ENCODE measurements around the gene DPYD. TPM values are rescaled to one million over a fixed set of nuclear protein-coding genes. Genes with fewer than 3 reads are reported as not detected.

DPYD gene
- total and polyA plus RNA-seq, 4 donors, result 3.7 to 25.5 (median 10.6) TPM

- WGBS (ENCODE audit: insufficient coverage), result 77% methylated on average over 4 of the region's 5 CpGs
- peak in 1 of 6 donors; percentile 20 for DNase-seq (ENCODE audit: low read depth in 4 of 6, low spot score in 6 of 6)
Measured at GRCh38 chr1:97202481-97203380, 718.1 kb downstream of the DPYD start.

GRCh38 chr1:97201641-97202040 lies 719.2 kb downstream of the DPYD start:
- H3K9me3 ChIP-seq (ENCODE audit: control insufficient read depth, insufficient read depth, low read length), result no peaks in the 10 kb centered on the region
- H3K4me3 ChIP-seq (ENCODE audit: low read depth, low read length), result no peak overlapping the region
- no peak overlapping the region for H3K27ac ChIP-seq (ENCODE audit: low read depth, low read length)
- no CpG with 5 or more reads among the region's 3 CpGs for WGBS (ENCODE audit: insufficient coverage)
- H3K36me3 ChIP-seq (ENCODE audit: control insufficient read depth, insufficient read depth, low read length), result no peaks in the 10 kb centered on the region
- H3K27me3 ChIP-seq (ENCODE audit: control insufficient read depth, insufficient read depth, low read length), result no peaks in the 10 kb centered on the region
- no peaks in the 10 kb centered on the region for H3K4me1 ChIP-seq (ENCODE audit: control insufficient read depth, insufficient read depth, low read length)
- peak in 2 of 6 donors; percentile 26 to 53 for DNase-seq (ENCODE audit: low read depth in 4 of 6, low spot score in 6 of 6)

More at GRCh38 chr1:97202481-97203380, 718.1 kb downstream of the DPYD start:
- Histone ChIP-seq H3K4me1 (ENCODE audit: control insufficient read depth, insufficient read depth, low read length) (no peaks in the 10 kb centered on the region), H3K27ac (ENCODE audit: low read depth, low read length) (no peak overlapping the region), H3K27me3 (ENCODE audit: control insufficient read depth, insufficient read depth, low read length) (no peaks in the 10 kb centered on the region), H3K9me3 (ENCODE audit: control insufficient read depth, insufficient read depth, low read length) (no peaks in the 10 kb centered on the region), H3K4me3 (ENCODE audit: low read depth, low read length) (no peak overlapping the region), H3K36me3 (ENCODE audit: control insufficient read depth, insufficient read depth, low read length) (no peaks in the 10 kb centered on the region)

- no peaks in the 10 kb centered on the region for H3K4me1 ChIP-seq (ENCODE audit: control insufficient read depth, insufficient read depth, low read length)
- no peaks in the 10 kb centered on the region for H3K9me3 ChIP-seq (ENCODE audit: control insufficient read depth, insufficient read depth, low read length)
- DNase-seq (ENCODE audit: low read depth in 4 of 6, low spot score in 6 of 6), result peak in 2 of 6 donors; percentile 9 to 16
- H3K36me3 ChIP-seq (ENCODE audit: control insufficient read depth, insufficient read depth, low read length), result no peaks in the 10 kb centered on the region
- no peak overlapping the region for H3K27ac ChIP-seq (ENCODE audit: low read depth, low read length)
- H3K27me3 ChIP-seq (ENCODE audit: control insufficient read depth, insufficient read depth, low read length), result no peaks in the 10 kb centered on the region
- H3K4me3 ChIP-seq (ENCODE audit: low read depth, low read length), result no peak overlapping the region
- no CpG with 5 or more reads among the region's 2 CpGs for WGBS (ENCODE audit: insufficient coverage)
Measured at GRCh38 chr1:97200595-97200994, 720.2 kb downstream of the DPYD start.

- DNase-seq (ENCODE audit: low read depth in 4 of 6, low spot score in 6 of 6), result peak in 1 of 6 donors; percentile 32
- Histone ChIP-seq H3K4me3 (ENCODE audit: low read depth, low read length) (no peak overlapping the region), H3K9me3 (ENCODE audit: control insufficient read depth, insufficient read depth, low read length) (no peaks in the 10 kb centered on the region), H3K36me3 (ENCODE audit: control insufficient read depth, insufficient read depth, low read length) (no peaks in the 10 kb centered on the region), H3K4me1 (ENCODE audit: control insufficient read depth, insufficient read depth, low read length) (no peaks in the 10 kb centered on the region), H3K27ac (ENCODE audit: low read depth, low read length) (no peak overlapping the region), H3K27me3 (ENCODE audit: control insufficient read depth, insufficient read depth, low read length) (no peaks in the 10 kb centered on the region)
- no CpG with 5 or more reads among the region's 1 CpG for WGBS (ENCODE audit: insufficient coverage)
Measured at GRCh38 chr1:97196825-97197516, 723.9 kb downstream of the DPYD start.

- Histone ChIP-seq H3K36me3 (ENCODE audit: control insufficient read depth, insufficient read depth, low read length) (no peaks in the 10 kb centered on the region), H3K4me3 (ENCODE audit: low read depth, low read length) (no peak overlapping the region), H3K9me3 (ENCODE audit: control insufficient read depth, insufficient read depth, low read length) (no peaks in the 10 kb centered on the region), H3K27ac (ENCODE audit: low read depth, low read length) (no peak overlapping the region), H3K4me1 (ENCODE audit: control insufficient read depth, insufficient read depth, low read length) (no peaks in the 10 kb centered on the region), H3K27me3 (ENCODE audit: control insufficient read depth, insufficient read depth, low read length) (no peaks in the 10 kb centered on the region)
- no peak for DNase-seq (ENCODE audit: low read depth in 4 of 6, low spot score in 6 of 6)
- WGBS (ENCODE audit: insufficient coverage), result 44% methylated on average over 1 of the region's 4 CpGs
Measured at GRCh38 chr1:97192872-97193572, 727.8 kb downstream of the DPYD start.

GRCh38 chr1:97190326-97190725 lies 730.5 kb downstream of the DPYD start:
- H3K27ac ChIP-seq (ENCODE audit: low read depth, low read length), result no peak overlapping the region
- H3K9me3 ChIP-seq (ENCODE audit: control insufficient read depth, insufficient read depth, low read length), result no peaks in the 10 kb centered on the region
- H3K27me3 ChIP-seq (ENCODE audit: control insufficient read depth, insufficient read depth, low read length), result no peaks in the 10 kb centered on the region
- H3K4me1 ChIP-seq (ENCODE audit: control insufficient read depth, insufficient read depth, low read length), result no peaks in the 10 kb centered on the region
- H3K4me3 ChIP-seq (ENCODE audit: low read depth, low read length), result no peak overlapping the region
- no peak for DNase-seq (ENCODE audit: low read depth in 4 of 6, low spot score in 6 of 6)
- H3K36me3 ChIP-seq (ENCODE audit: control insufficient read depth, insufficient read depth, low read length), result no peaks in the 10 kb centered on the region

- H3K36me3 ChIP-seq (ENCODE audit: control insufficient read depth, insufficient read depth, low read length), result no peaks in the 10 kb centered on the region
- no peak for DNase-seq (ENCODE audit: low read depth in 4 of 6, low spot score in 6 of 6)
- no peaks in the 10 kb centered on the region for H3K9me3 ChIP-seq (ENCODE audit: control insufficient read depth, insufficient read depth, low read length)
- no peak overlapping the region for H3K4me3 ChIP-seq (ENCODE audit: low read depth, low read length)
- 86% methylated on average over 5 of the region's 6 CpGs for WGBS (ENCODE audit: insufficient coverage)
- no peaks in the 10 kb centered on the region for H3K4me1 ChIP-seq (ENCODE audit: control insufficient read depth, insufficient read depth, low read length)
- H3K27ac ChIP-seq (ENCODE audit: low read depth, low read length), result no peak overlapping the region
- H3K27me3 ChIP-seq (ENCODE audit: control insufficient read depth, insufficient read depth, low read length), result no peaks in the 10 kb centered on the region
Measured at GRCh38 chr1:97186381-97186780, 734.5 kb downstream of the DPYD start.

- peak in 1 of 6 donors; percentile 11 for DNase-seq (ENCODE audit: low read depth in 4 of 6, low spot score in 6 of 6)
- Histone ChIP-seq H3K4me1 (ENCODE audit: control insufficient read depth, insufficient read depth, low read length) (peaks cover 4% of the 10 kb centered on the region), H3K4me3 (ENCODE audit: low read depth, low read length) (no peak overlapping the region), H3K36me3 (ENCODE audit: control insufficient read depth, insufficient read depth, low read length) (no peaks in the 10 kb centered on the region), H3K9me3 (ENCODE audit: control insufficient read depth, insufficient read depth, low read length) (no peaks in the 10 kb centered on the region), H3K27ac (ENCODE audit: low read depth, low read length) (no peak overlapping the region), H3K27me3 (ENCODE audit: control insufficient read depth, insufficient read depth, low read length) (no peaks in the 10 kb centered on the region)
- 64% methylated on average over 4 of the region's 4 CpGs for WGBS (ENCODE audit: insufficient coverage)
Measured at GRCh38 chr1:97174039-97174704, 746.7 kb downstream of the DPYD start.

GRCh38 chr1:97170300-97170699 lies 750.5 kb downstream of the DPYD start:
- H3K4me3 ChIP-seq (ENCODE audit: low read depth, low read length), result no peak overlapping the region
- WGBS (ENCODE audit: insufficient coverage), result 63% methylated on average over 1 of the region's 2 CpGs
- no peaks in the 10 kb centered on the region for H3K27me3 ChIP-seq (ENCODE audit: control insufficient read depth, insufficient read depth, low read length)
- H3K27ac ChIP-seq (ENCODE audit: low read depth, low read length), result no peak overlapping the region
- H3K36me3 ChIP-seq (ENCODE audit: control insufficient read depth, insufficient read depth, low read length), result no peaks in the 10 kb centered on the region
- H3K4me1 ChIP-seq (ENCODE audit: control insufficient read depth, insufficient read depth, low read length), result peaks cover 4% of the 10 kb centered on the region
- H3K9me3 ChIP-seq (ENCODE audit: control insufficient read depth, insufficient read depth, low read length), result no peaks in the 10 kb centered on the region
- peak in 2 of 6 donors; percentile 37 to 63 for DNase-seq (ENCODE audit: low read depth in 4 of 6, low spot score in 6 of 6)
